ENCODE data around the gene PANX1. TPM values are rescaled to one million over a fixed set of nuclear protein-coding genes. Genes with fewer than 3 reads are reported as not detected.

Gene PANX1
- polyA plus RNA-seq, 1 donor (not counting 4 experiments of a cell fraction or from before 2014, with no cell fraction given), result 58.5 TPM

- DNase-seq (ENCODE audit: low read depth, low spot score), result no peak
Observed at GRCh38 chr11:94178331-94178730, 49.7 kb downstream of the PANX1 start.

DNA sequence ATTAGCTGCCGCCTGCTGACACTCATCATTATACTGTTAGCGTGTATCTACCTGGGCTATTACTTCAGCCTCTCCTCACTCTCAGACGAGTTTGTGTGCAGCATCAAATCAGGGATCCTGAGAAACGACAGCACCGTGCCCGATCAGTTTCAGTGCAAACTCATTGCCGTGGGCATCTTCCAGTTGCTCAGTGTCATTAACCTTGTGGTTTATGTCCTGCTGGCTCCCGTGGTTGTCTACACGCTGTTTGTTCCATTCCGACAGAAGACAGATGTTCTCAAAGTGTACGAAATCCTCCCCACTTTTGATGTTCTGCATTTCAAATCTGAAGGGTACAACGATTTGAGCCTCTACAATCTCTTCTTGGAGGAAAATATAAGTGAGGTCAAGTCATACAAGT is 51.1 kb downstream of the PANX1 start:
- H3K36me3 ChIP-seq (ENCODE audit: control insufficient read depth in 2 of 2, extremely low read depth in 1 of 2, insufficient read depth in 2 of 2, low read length in 2 of 2), result peaks cover 21 to 28% of the 10 kb centered on the region in 2 experiments
- dilution Hi-C loops (cut with MboI; ENCODE audit: extremely low pct_ligation_motif_present, low sequenced_read_pairs), result no loop called here
- no peak for FAIRE-seq
- peaks cover 21% of the 10 kb centered on the region for H3K79me2 ChIP-seq (ENCODE audit: control insufficient read depth, insufficient read depth, low read length)
- DNase-seq (ENCODE audit: low read depth, low spot score), result no peak
- H3K27ac ChIP-seq (ENCODE audit: control insufficient read depth, insufficient read depth, low read length), result no peak overlapping the region
- TF ChIP-seq, protein P1, sequence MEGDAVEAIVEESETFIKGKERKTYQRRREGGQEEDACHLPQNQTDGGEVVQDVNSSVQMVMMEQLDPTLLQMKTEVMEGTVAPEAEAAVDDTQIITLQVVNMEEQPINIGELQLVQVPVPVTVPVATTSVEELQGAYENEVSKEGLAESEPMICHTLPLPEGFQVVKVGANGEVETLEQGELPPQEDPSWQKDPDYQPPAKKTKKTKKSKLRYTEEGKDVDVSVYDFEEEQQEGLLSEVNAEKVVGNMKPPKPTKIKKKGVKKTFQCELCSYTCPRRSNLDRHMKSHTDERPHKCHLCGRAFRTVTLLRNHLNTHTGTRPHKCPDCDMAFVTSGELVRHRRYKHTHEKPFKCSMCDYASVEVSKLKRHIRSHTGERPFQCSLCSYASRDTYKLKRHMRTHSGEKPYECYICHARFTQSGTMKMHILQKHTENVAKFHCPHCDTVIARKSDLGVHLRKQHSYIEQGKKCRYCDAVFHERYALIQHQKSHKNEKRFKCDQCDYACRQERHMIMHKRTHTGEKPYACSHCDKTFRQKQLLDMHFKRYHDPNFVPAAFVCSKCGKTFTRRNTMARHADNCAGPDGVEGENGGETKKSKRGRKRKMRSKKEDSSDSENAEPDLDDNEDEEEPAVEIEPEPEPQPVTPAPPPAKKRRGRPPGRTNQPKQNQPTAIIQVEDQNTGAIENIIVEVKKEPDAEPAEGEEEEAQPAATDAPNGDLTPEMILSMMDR (optimal IDR thresholded peaks at IDR 0.05 in 1 of 3, IDR thresholded peaks at IDR 0.05 in 1 of 3, conservative IDR thresholded peaks at IDR 0.05 in 1 of 3; ENCODE audit: extremely low read depth in 1 of 3, insufficient read depth in 2 of 3, low read length in 3 of 3), result no peak
- no peak for TF ChIP-seq EZH2 (IDR thresholded peaks at IDR 0.05; ENCODE audit: low read length)
- H3K4me2 ChIP-seq (ENCODE audit: control insufficient read depth, extremely low read depth, insufficient read depth, low read depth, low read length), result no peak overlapping the region
- H3K9me3 ChIP-seq (ENCODE audit: control insufficient read depth, low read depth, low read length), result no peaks in the 10 kb centered on the region
- H4K20me1 ChIP-seq (ENCODE audit: control insufficient read depth, extremely low read depth, insufficient read depth, low read length), result no peaks in the 10 kb centered on the region
- H3K9me1 ChIP-seq (ENCODE audit: control insufficient read depth, extremely low read depth, insufficient read depth, low read length), result no peaks in the 10 kb centered on the region
- H3K4me1 ChIP-seq (ENCODE audit: control insufficient read depth, extremely low read depth, insufficient read depth, low read length), result peaks cover 10% of the 10 kb centered on the region
- no peak overlapping the region for H2AFZ ChIP-seq (ENCODE audit: control insufficient read depth, low read length)
- H3K9ac ChIP-seq (ENCODE audit: control insufficient read depth, extremely low read depth, insufficient read depth, low read length), result no peak overlapping the region
- H3K4me3 ChIP-seq (ENCODE audit: control insufficient read depth in 2 of 3, extremely low read depth in 1 of 3, insufficient read depth in 2 of 3, low read depth in 1 of 3, low read length in 3 of 3), result no peak overlapping the region
- no peaks in the 10 kb centered on the region for H3K27me3 ChIP-seq (ENCODE audit: control insufficient read depth, extremely low read depth, insufficient read depth, low read length)

More at GRCh38 chr11:94178331-94178730, 49.7 kb downstream of the PANX1 start:
- H3K9me1 ChIP-seq (ENCODE audit: control insufficient read depth, extremely low read depth, insufficient read depth, low read length), result no peaks in the 10 kb centered on the region
- H3K4me2 ChIP-seq (ENCODE audit: control insufficient read depth, extremely low read depth, insufficient read depth, low read depth, low read length), result no peak overlapping the region
- H3K9me3 ChIP-seq (ENCODE audit: control insufficient read depth, low read depth, low read length), result no peaks in the 10 kb centered on the region
- no peaks in the 10 kb centered on the region for H4K20me1 ChIP-seq (ENCODE audit: control insufficient read depth, extremely low read depth, insufficient read depth, low read length)
- H3K4me3 ChIP-seq (ENCODE audit: control insufficient read depth in 2 of 3, extremely low read depth in 1 of 3, insufficient read depth in 2 of 3, low read depth in 1 of 3, low read length in 3 of 3), result no peak overlapping the region
- FAIRE-seq, result no peak
- peaks cover 10% of the 10 kb centered on the region for H3K4me1 ChIP-seq (ENCODE audit: control insufficient read depth, extremely low read depth, insufficient read depth, low read length)
- dilution Hi-C loops (cut with MboI; ENCODE audit: extremely low pct_ligation_motif_present, low sequenced_read_pairs), result no loop called here
- peaks cover 35% of the 10 kb centered on the region for H3K79me2 ChIP-seq (ENCODE audit: control insufficient read depth, insufficient read depth, low read length)
- H2AFZ ChIP-seq (ENCODE audit: control insufficient read depth, low read length), result no peak overlapping the region
- no peak overlapping the region for H3K9ac ChIP-seq (ENCODE audit: control insufficient read depth, extremely low read depth, insufficient read depth, low read length)
- H3K36me3 ChIP-seq (ENCODE audit: control insufficient read depth in 2 of 2, extremely low read depth in 1 of 2, insufficient read depth in 2 of 2, low read length in 2 of 2), result peaks cover 17 to 28% of the 10 kb centered on the region in 2 experiments
- no peak for TF ChIP-seq EZH2 (IDR thresholded peaks at IDR 0.05; ENCODE audit: low read length)
- TF ChIP-seq, protein P1 (optimal IDR thresholded peaks at IDR 0.05 in 1 of 3, IDR thresholded peaks at IDR 0.05 in 1 of 3, conservative IDR thresholded peaks at IDR 0.05 in 1 of 3; ENCODE audit: extremely low read depth in 1 of 3, insufficient read depth in 2 of 3, low read length in 3 of 3), result no peak
- no peak overlapping the region for H3K27ac ChIP-seq (ENCODE audit: control insufficient read depth, insufficient read depth, low read length)
- no peaks in the 10 kb centered on the region for H3K27me3 ChIP-seq (ENCODE audit: control insufficient read depth, extremely low read depth, insufficient read depth, low read length)

Measured in keratinocyte (primary cell).